Sciatic nerve (tissue), 1 donor: ENCODE results near the gene TMEM87B. TPM values are rescaled to one million over a fixed set of nuclear protein-coding genes. Genes with fewer than 3 reads are reported as not detected.

ENCODE experiments used
- total RNA-seq: library from RNA; stranded (reverse); fragmentation: NEBNext Ultra II Directional; extraction: Animal tissue kit (Norgen Biotek cat#: 25700); gene quantifications from one replicate; pipeline ENCODE4 v1.2.1, GENCODE V29; 2021
- donor health status: DM: no; HTN: no; CAD: no.

TMEM87B gene
- total RNA-seq, 1 donor from 2014 or later: 21.4 TPM

Other genes with a start within 250 kb of the TMEM87B start
- gene ANAPC1, start 171.1 kb upstream of the TMEM87B start, total RNA-seq: 35.6 TPM
- gene MERTK, start 156.7 kb upstream of the TMEM87B start, total RNA-seq: 18.9 TPM
- gene FBLN7, start 83.1 kb downstream of the TMEM87B start, total RNA-seq: 2.3 TPM
- 11.1 TPM for gene ZC3H8, start 199.8 kb downstream of the TMEM87B start, total RNA-seq
- gene ZC3H6, start 220.3 kb downstream of the TMEM87B start, total RNA-seq: 37.7 TPM